IgD-negative memory B cell (primary cell): Measurements from ENCODE around the gene IGFBP5. TPM values are rescaled to one million over a fixed set of nuclear protein-coding genes. Genes with fewer than 3 reads are reported as not detected.

ENCODE experiments used
- H3K27ac Mint-ChIP-seq, 3 donors: one replicate each; pipeline ENCODE4 v1.8.0; 2020 to 2022; ENCODE audit warnings: mild to moderate bottlenecking in 3 of 3, mixed read lengths in 3 of 3, moderate library complexity in 1 of 3
- H3K27me3 Mint-ChIP-seq: one replicate; pipeline ENCODE4 v1.8.0; 2021; ENCODE audit warnings: mixed read lengths
- H3K36me3 Mint-ChIP-seq: one replicate; pipeline ENCODE4 v1.8.0; 2020; ENCODE audit warnings: mild to moderate bottlenecking, mixed read lengths
- H3K4me1 Mint-ChIP-seq, 3 donors: one replicate each; pipeline ENCODE4 v1.8.0; 2020 to 2022; ENCODE audit warnings: mixed read lengths in 3 of 3, mild to moderate bottlenecking in 1 of 3
- H3K4me3 Mint-ChIP-seq, 4 donors: one replicate each; pipeline ENCODE4 v1.8.0; 2020 to 2022; ENCODE audit warnings: mild to moderate bottlenecking in 4 of 4, mixed read lengths in 4 of 4, moderate library complexity in 3 of 4
- H3K9me3 Mint-ChIP-seq, 3 donors: one replicate each; pipeline ENCODE4 v1.8.0; 2020 to 2021; ENCODE audit warnings: mixed read lengths in 3 of 3, mild to moderate bottlenecking in 1 of 3
- polyA plus RNA-seq: library from polyadenylated mRNA; unstranded; fragments of 300-500 nt; fragmentation: Illumina TruSeq; gene quantifications from one replicate; pipeline ENCODE4 v1.2.3, GENCODE V29; 2021

The IGFBP5 gene
- polyA plus RNA-seq, 1 donor from 2014 or later = not detected

GRCh38 chr2:216724190-216724589 is 28.8 kb upstream of the IGFBP5 start:
- no peaks in the 10 kb centered on the region for H3K36me3 Mint-ChIP-seq
- H3K4me3 Mint-ChIP-seq = no peak overlapping the region
- peaks cover 0 to 2% (median 0%) of the 10 kb centered on the region in 3 donors for H3K4me1 Mint-ChIP-seq
- no peaks in the 10 kb centered on the region for H3K9me3 Mint-ChIP-seq
- H3K27me3 Mint-ChIP-seq = peaks cover 8% of the 10 kb centered on the region
- H3K27ac Mint-ChIP-seq = peak overlapping the region in 1 of 3 donors; percentile 31

GRCh38 chr2:216721141-216721540 is 25.8 kb upstream of the IGFBP5 start:
- Mint-ChIP-seq H3K36me3 (no peaks in the 10 kb centered on the region), H3K27me3 (peaks cover 8% of the 10 kb centered on the region), H3K27ac (no peak overlapping the region), H3K9me3 (no peaks in the 10 kb centered on the region), H3K4me3 (no peak overlapping the region), H3K4me1 (no peaks in the 10 kb centered on the region)

- H3K4me1 Mint-ChIP-seq = no peaks in the 10 kb centered on the region
- no peak overlapping the region for H3K4me3 Mint-ChIP-seq
- peaks cover 8% of the 10 kb centered on the region for H3K27me3 Mint-ChIP-seq
- no peaks in the 10 kb centered on the region for H3K36me3 Mint-ChIP-seq
- no peak overlapping the region for H3K27ac Mint-ChIP-seq
- H3K9me3 Mint-ChIP-seq = no peaks in the 10 kb centered on the region
These were observed 25.4 kb upstream of the IGFBP5 start for GRCh38 chr2:216720722-216721121.

DNA sequence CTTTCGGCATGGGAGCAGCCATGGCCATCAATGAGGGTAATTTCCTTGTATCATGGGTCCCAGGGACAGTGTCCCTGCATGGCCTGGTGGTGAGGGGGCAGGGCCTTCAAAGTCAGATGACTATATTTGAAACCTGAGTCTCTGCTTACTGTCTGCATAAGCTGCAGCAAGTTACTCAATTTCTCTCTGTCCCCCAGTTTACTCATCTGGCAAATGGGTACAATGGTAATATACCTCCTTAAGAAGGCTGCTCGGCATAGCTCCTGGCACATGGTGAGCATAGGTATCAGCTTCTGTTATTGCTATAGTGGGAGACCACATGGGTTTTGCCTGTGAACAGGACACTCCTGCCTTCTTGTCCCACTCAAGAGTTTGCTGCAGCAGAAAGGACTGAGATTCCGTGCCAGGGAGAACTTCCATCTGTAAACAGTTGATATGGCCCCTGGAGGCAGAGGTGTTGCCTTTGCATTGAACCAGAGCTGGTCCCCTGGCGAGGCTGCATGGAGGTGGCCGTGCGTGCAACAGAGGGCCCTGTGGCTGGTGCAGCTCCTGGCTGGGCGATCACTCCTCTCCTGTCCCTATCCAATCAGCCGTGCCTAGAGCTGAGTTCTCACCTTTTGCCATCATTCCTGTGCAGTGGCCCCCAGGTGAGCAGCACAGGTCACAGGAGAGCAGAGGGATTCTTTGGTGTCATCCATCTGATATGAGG is 22.7 kb upstream of the IGFBP5 start:
- Mint-ChIP-seq H3K9me3 (no peaks in the 10 kb centered on the region), H3K27me3 (peaks cover 11% of the 10 kb centered on the region), H3K4me1 (no peaks in the 10 kb centered on the region), H3K4me3 (no peak overlapping the region), H3K36me3 (no peaks in the 10 kb centered on the region), H3K27ac (no peak overlapping the region)

DNA sequence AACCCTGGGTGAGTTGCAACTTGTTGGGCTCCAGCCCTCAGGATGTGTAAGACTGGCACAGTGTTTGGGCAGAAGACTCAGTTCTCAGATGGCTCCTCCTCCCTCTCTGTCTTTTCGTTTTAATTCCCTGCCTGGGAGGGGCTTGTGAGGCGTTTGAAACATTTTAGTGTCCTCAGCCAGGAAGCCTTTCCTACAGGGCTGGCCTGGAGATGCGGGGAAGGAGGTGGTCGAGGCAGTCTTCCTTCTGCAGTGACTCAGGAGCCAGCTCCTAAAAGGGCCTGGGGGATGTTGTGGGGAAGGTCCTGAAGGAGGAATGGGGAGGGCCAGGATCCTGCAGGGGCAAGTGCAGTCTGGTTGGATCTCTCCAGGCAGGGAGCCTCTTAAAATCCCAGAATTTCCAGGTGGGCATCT is 22.1 kb upstream of the IGFBP5 start:
- Mint-ChIP-seq H3K27me3 (peaks cover 8% of the 10 kb centered on the region), H3K9me3 (no peaks in the 10 kb centered on the region), H3K27ac (no peak overlapping the region), H3K36me3 (no peaks in the 10 kb centered on the region), H3K4me1 (no peaks in the 10 kb centered on the region), H3K4me3 (no peak overlapping the region)

GRCh38 chr2:216716109-216716508 is 20.8 kb upstream of the IGFBP5 start:
- H3K4me1 Mint-ChIP-seq = no peaks in the 10 kb centered on the region
- H3K4me3 Mint-ChIP-seq = no peak overlapping the region
- H3K27ac Mint-ChIP-seq = no peak overlapping the region
- no peaks in the 10 kb centered on the region for H3K9me3 Mint-ChIP-seq
- no peaks in the 10 kb centered on the region for H3K36me3 Mint-ChIP-seq
- H3K27me3 Mint-ChIP-seq = peaks cover 5% of the 10 kb centered on the region

- H3K4me3 Mint-ChIP-seq = no peak overlapping the region
- H3K27me3 Mint-ChIP-seq = peaks cover 5% of the 10 kb centered on the region
- H3K9me3 Mint-ChIP-seq = no peaks in the 10 kb centered on the region
- no peaks in the 10 kb centered on the region for H3K36me3 Mint-ChIP-seq
- H3K27ac Mint-ChIP-seq = peak overlapping the region in 1 of 3 donors; percentile 71
- no peaks in the 10 kb centered on the region for H3K4me1 Mint-ChIP-seq
These were observed 20.1 kb upstream of the IGFBP5 start for GRCh38 chr2:216715402-216715974.

DNA sequence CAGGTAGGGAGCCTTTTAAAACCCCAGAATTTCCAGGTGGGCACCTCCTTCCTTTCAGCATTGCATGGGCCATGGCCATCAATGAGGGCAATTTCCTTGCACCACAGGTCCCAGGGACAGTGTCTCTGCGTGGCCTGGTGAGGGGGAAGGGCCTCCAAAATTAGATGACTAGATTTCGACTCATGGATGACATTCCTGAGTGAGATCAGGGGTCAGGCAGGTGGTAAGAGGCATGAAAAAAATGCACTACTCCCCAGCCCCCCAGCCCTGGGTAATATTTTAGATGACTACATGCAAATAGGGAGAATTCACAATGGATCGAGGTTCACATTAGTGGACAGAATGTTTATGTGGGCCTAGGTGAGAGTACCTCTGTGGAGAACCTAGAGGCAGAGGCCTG is 19.0 kb upstream of the IGFBP5 start:
- H3K27me3 Mint-ChIP-seq = peaks cover 5% of the 10 kb centered on the region
- H3K27ac Mint-ChIP-seq = no peak overlapping the region
- no peaks in the 10 kb centered on the region for H3K36me3 Mint-ChIP-seq
- H3K4me1 Mint-ChIP-seq = no peaks in the 10 kb centered on the region
- no peak overlapping the region for H3K4me3 Mint-ChIP-seq
- H3K9me3 Mint-ChIP-seq = peaks cover 0 to 4% (median 3%) of the 10 kb centered on the region in 3 donors

DNA sequence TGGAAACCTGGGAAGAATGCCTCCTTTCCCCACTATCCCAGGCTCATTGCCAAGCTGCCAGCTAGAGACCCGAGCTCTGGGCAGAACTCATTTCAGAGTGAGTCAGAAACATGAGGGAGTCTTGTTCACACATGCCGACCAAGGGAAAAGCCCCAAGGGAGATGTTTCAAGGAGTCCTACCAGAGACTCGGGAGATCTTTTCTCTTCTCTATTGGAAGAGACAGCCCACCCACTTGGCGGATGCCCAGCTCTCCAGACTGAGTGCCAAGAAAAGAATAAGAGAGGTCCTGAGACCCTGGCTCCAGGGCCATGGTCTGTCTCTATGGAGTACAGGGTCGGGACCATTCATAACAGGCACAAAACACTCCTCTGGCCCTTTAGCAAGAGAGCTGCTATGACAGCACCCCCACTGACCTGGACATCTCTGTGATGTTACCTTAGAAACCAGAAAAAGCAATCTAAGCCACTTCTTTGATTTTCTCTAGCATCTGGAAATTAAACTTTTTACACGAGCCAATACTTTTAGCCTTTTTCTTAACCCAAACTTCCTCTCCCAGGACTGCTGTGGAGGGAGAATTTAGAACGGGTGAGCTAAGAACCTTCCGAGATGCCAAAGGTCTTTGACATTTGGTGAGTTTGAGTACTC is 18.5 kb upstream of the IGFBP5 start:
- peaks cover 5% of the 10 kb centered on the region for H3K27me3 Mint-ChIP-seq
- no peaks in the 10 kb centered on the region for H3K36me3 Mint-ChIP-seq
- H3K4me3 Mint-ChIP-seq = no peak overlapping the region
- no peaks in the 10 kb centered on the region for H3K4me1 Mint-ChIP-seq
- no peak overlapping the region for H3K27ac Mint-ChIP-seq
- H3K9me3 Mint-ChIP-seq = peaks cover 0 to 9% (median 3%) of the 10 kb centered on the region in 3 donors

GRCh38 chr2:216711348-216711747 is 16.0 kb upstream of the IGFBP5 start:
- Mint-ChIP-seq H3K4me1 (no peaks in the 10 kb centered on the region), H3K36me3 (no peaks in the 10 kb centered on the region), H3K4me3 (no peak overlapping the region), H3K27ac (no peak overlapping the region), H3K9me3 (peaks cover 0 to 10% (median 3%) of the 10 kb centered on the region in 3 donors), H3K27me3 (peaks cover 3% of the 10 kb centered on the region)

DNA sequence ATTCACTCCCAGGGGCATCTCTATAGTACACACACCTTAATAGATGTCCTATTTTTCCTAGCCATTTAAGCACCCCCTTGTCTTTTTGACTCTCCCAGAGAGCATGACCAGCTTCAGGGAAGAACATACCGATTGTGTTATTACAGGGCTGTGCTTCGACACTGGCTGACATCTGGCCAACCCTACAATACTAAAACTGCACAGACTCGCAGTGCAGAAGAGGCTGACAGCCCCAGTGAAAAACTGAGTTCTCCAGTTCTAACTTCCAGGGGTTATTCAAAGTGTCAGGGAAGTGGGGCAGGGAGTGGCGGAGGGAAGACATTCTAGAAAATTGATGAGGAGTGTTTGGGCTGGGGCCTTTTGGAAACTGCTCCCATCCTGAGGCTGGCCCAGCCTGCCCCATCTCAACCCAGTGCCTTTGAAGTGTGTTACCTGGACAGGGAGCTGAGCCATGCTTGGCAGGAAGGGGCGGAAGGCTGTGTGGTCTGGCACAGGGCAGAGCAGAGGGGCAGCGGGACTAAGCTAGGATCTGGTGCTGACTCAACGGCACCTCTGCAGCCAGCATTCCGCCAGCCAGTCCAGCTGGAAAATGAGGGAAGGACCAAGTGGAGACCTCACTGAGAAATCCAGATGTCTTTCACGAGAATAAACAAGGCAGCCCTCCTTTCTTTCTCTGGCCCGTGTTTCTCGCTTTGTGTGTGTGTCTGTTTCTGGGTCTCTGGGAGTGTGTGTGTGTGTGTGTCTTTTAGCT is 15.4 kb upstream of the IGFBP5 start:
- Mint-ChIP-seq H3K27ac (no peak overlapping the region), H3K9me3 (peaks cover 0 to 10% (median 3%) of the 10 kb centered on the region in 3 donors), H3K4me1 (no peaks in the 10 kb centered on the region)

DNA sequence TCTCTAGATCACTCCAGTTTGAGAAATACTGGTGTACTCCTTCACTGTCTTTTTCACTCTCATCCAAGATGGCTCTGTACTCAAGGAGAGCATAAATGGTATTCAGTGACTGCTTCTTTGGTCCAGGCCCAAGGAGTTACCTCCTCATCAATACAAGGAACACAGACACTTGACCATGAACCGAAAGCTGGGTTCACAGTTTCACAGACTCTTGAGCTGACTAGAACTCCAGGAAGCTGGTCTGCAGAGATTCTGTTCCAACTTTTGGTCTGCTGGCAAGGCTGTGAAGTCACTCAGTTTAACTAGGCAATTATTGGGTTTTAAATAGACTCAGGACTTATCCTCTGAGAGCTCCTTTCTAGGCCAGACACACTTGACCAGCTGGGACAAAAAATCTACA is 7.4 kb upstream of the IGFBP5 start:
- Mint-ChIP-seq H3K4me1 (no peaks in the 10 kb centered on the region), H3K27ac (no peak overlapping the region), H3K36me3 (no peaks in the 10 kb centered on the region), H3K4me3 (no peak overlapping the region), H3K27me3 (peaks cover 3% of the 10 kb centered on the region), H3K9me3 (no peaks in the 10 kb centered on the region)

More for the DNA sequence above, 15.4 kb upstream of the IGFBP5 start:
- Mint-ChIP-seq H3K4me3 (no peak overlapping the region), H3K27me3 (peaks cover 3% of the 10 kb centered on the region), H3K36me3 (no peaks in the 10 kb centered on the region)

DNA sequence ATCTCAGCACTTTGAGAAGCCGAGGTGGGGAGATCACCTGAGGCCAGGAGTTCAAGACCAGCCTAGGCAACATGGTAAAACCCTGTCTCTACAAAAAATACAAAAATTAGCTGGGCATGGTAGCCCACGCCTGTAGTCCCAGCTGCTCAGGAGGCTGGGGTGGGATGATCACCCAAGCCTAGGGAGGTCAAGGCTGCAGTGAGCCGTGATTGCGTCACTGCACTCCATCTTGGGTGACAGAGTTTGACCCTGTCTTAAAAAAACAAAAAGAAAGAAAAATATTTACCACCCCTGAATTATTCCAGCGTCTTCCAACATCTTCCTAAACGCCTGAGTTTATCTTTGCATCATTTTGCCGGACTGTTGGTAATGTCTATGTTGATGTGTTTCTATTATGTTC is 6.2 kb upstream of the IGFBP5 start:
- H3K27me3 Mint-ChIP-seq = peaks cover 12% of the 10 kb centered on the region
- H3K4me3 Mint-ChIP-seq = no peak overlapping the region
- no peaks in the 10 kb centered on the region for H3K4me1 Mint-ChIP-seq
- H3K27ac Mint-ChIP-seq = no peak overlapping the region
- H3K36me3 Mint-ChIP-seq = no peaks in the 10 kb centered on the region
- no peaks in the 10 kb centered on the region for H3K9me3 Mint-ChIP-seq

GRCh38 chr2:216700781-216701180 is 5.4 kb upstream of the IGFBP5 start:
- H3K9me3 Mint-ChIP-seq = no peaks in the 10 kb centered on the region
- peaks cover 20% of the 10 kb centered on the region for H3K27me3 Mint-ChIP-seq
- no peak overlapping the region for H3K4me3 Mint-ChIP-seq
- H3K36me3 Mint-ChIP-seq = no peaks in the 10 kb centered on the region
- peaks cover 0 to 3% (median 0%) of the 10 kb centered on the region in 3 donors for H3K4me1 Mint-ChIP-seq
- no peak overlapping the region for H3K27ac Mint-ChIP-seq

- peaks cover 0 to 3% (median 0%) of the 10 kb centered on the region in 3 donors for H3K4me1 Mint-ChIP-seq
- H3K36me3 Mint-ChIP-seq = no peaks in the 10 kb centered on the region
- H3K27ac Mint-ChIP-seq = no peak overlapping the region
- peaks cover 21% of the 10 kb centered on the region for H3K27me3 Mint-ChIP-seq
- H3K9me3 Mint-ChIP-seq = no peaks in the 10 kb centered on the region
- no peak overlapping the region for H3K4me3 Mint-ChIP-seq
These were observed 4.8 kb upstream of the IGFBP5 start for GRCh38 chr2:216700088-216700567.
